K562 (cell line): Measurements from ENCODE around the gene SYNCRIP. TPM values are rescaled to one million over a fixed set of nuclear protein-coding genes. Genes with fewer than 3 reads are reported as not detected.
A peak's percentile ranks its signal among the peaks of the same experiment; 100 is the strongest.

Experiments
- ELF1 ChIP-seq: fragments of 200-800 bp; sonication (Bioruptor generic); IDR thresholded peaks from 2 replicates; pipeline ENCODE4 v1.6.1; 2016; ENCODE audit warnings: missing genetic modification characterization, missing compliant biosample characterization
- ERF ChIP-seq: fragments of 450-650 bp; formaldehyde crosslinking; IDR thresholded peaks from 2 replicates; pipeline ENCODE4 v1.4.0; 2020; ENCODE audit warnings: mild to moderate bottlenecking, mixed read lengths
- ETV5 ChIP-seq: sonication (generic); formaldehyde crosslinking; IDR thresholded peaks from 2 replicates; pipeline ENCODE4 v1.4.0; 2020; ENCODE audit warnings: low read depth, mild to moderate bottlenecking, missing genetic modification reagents
- FOSL1 ChIP-seq: fragments of 200-800 bp; sonication (Bioruptor generic); conservative IDR thresholded peaks from 2 replicates; pipeline ENCODE4 v1.6.1; 2016; ENCODE audit warnings: missing genetic modification characterization, missing compliant biosample characterization
- GTF2A2 ChIP-seq: IDR thresholded peaks from 2 replicates; pipeline ENCODE4 v1.6.1; 2016; ENCODE audit warnings: mild to moderate bottlenecking, missing genetic modification characterization, missing compliant biosample characterization
- JUNB ChIP-seq: fragments of 450-650 bp; formaldehyde crosslinking; conservative IDR thresholded peaks from 2 replicates; pipeline ENCODE4 v1.4.0; 2020; ENCODE audit warnings: mild to moderate bottlenecking
- NEUROD1 ChIP-seq: fragments of 150-350 bp; IDR thresholded peaks from 2 replicates; pipeline ENCODE4 v1.6.1; 2014; ENCODE audit warnings: borderline replicate concordance, low read length, low read depth; ENCODE audit not compliant: partially characterized antibody
- NFE2L1 ChIP-seq: fragments of 450-650 bp; IDR thresholded peaks from 2 replicates; pipeline ENCODE4 v1.6.1; 2016; ENCODE audit warnings: missing genetic modification characterization, low read depth, mild to moderate bottlenecking, missing compliant biosample characterization, moderate library complexity, borderline replicate concordance
- NR0B1 ChIP-seq: fragments of 450-650 bp; IDR thresholded peaks from one replicate; pipeline ENCODE4 v1.6.1; 2018; ENCODE audit warnings: mild to moderate bottlenecking, moderate library complexity; ENCODE audit not compliant: partially characterized antibody
- PML ChIP-seq: IDR thresholded peaks from 2 replicates; pipeline ENCODE4 v1.6.1; 2012; ENCODE audit warnings: low read length, inconsistent platforms
- POLR2A ChIP-seq: fragments of 450-650 bp; conservative IDR thresholded peaks from 2 replicates; pipeline ENCODE4 v1.6.1; 2016
- PTTG1 ChIP-seq: fragments of 450-650 bp; IDR thresholded peaks from 2 replicates; pipeline ENCODE4 v1.6.1; 2016; ENCODE audit warnings: low read depth, mild to moderate bottlenecking, missing genetic modification characterization, missing compliant biosample characterization
- RBM14 ChIP-seq: fragments of 200-400 bp; formaldehyde crosslinking; IDR thresholded peaks from 2 replicates; pipeline ENCODE4 v1.6.1; 2018; ENCODE audit warnings: low read depth, mild to moderate bottlenecking, low read length, moderate library complexity, borderline replicate concordance; ENCODE audit not compliant: insufficient read depth
- RBM34 ChIP-seq: fragments of 200-400 bp; formaldehyde crosslinking; IDR thresholded peaks from 2 replicates; pipeline ENCODE4 v1.6.1; 2018; ENCODE audit warnings: low read length, borderline replicate concordance; ENCODE audit not compliant: insufficient read depth
- SMAD2 ChIP-seq: fragments of 150-350 bp; IDR thresholded peaks from 2 replicates; pipeline ENCODE4 v1.6.1; 2014; ENCODE audit warnings: low read depth, mild to moderate bottlenecking, low read length
- SNIP1 ChIP-seq: fragments of 450-650 bp; IDR thresholded peaks from 2 replicates; pipeline ENCODE4 v1.7.1; 2017; ENCODE audit warnings: low read depth, mild to moderate bottlenecking
- ZBTB9 ChIP-seq: fragments of 450-650 bp; formaldehyde crosslinking; IDR thresholded peaks from 2 replicates; pipeline ENCODE4 v1.4.0; 2020; ENCODE audit warnings: mild to moderate bottlenecking, moderate library complexity
- ZNF121 ChIP-seq: sonication (generic); formaldehyde crosslinking; conservative IDR thresholded peaks from 2 replicates; pipeline ENCODE4 v1.8.0; 2022; ENCODE audit warnings: missing genetic modification reagents
- ZNF224 ChIP-seq: sonication (generic); formaldehyde crosslinking; IDR thresholded peaks from 2 replicates; pipeline ENCODE4 v1.8.0; 2022; ENCODE audit warnings: mild to moderate bottlenecking, missing genetic modification reagents
- ZNF282 ChIP-seq: sonication (generic); formaldehyde crosslinking; IDR thresholded peaks from 2 replicates; pipeline ENCODE4 v1.8.1; 2023; ENCODE audit warnings: missing genetic modification reagents
- polyA plus RNA-seq, 8 experiments: library from polyadenylated mRNA; depleted of rRNA in 4 of 8; stranded (reverse) in 5 of 8; unstranded in 3 of 8; fragments of >200 nt; fragmentation: Nextera tagmentation in 2 of 8; fragmentation: Illumina TruSeq in 1 of 8; extraction: Ambion mirVana in 2 of 8; extraction: Trizol in 1 of 8; gene quantifications; 2 replicates each; pipeline versions ENCODE4 v1.2.1 to v1.2.3, GENCODE V29; 2011 to 2014; ENCODE audit warnings: inconsistent platforms in 1 of 8, missing spikeins in 1 of 8
- total RNA-seq, 7 experiments: library from RNA; depleted of rRNA in 6 of 7; stranded (reverse); fragments of >200 nt in 6 of 7; fragmentation: Illumina TruSeq in 2 of 7; extraction: Trizol in 2 of 7; gene quantifications; 2 replicates each; pipeline versions ENCODE4 v1.2.1 to v1.2.3, GENCODE V29; 2011 to 2021; ENCODE audit warnings: low replicate concordance in 1 of 7

SYNCRIP gene
- total and polyA plus RNA-seq, 9 of the 15 experiments (the other 6 are each of a cell fraction or from before 2014, with no cell fraction given), result 46.5 to 295 (median 140) TPM

GRCh38 chr6:85641897-85642773 lies 551 bp downstream of the SYNCRIP start (continued):
- TF ChIP-seq ETV5 (peak; percentile 50; the same call in 1 of the 2 replicates), NEUROD1 (no peak), PTTG1 (tag) (no peak), JUNB (CRISPR knock-in tag) (no peak), ZNF224 (0 out of 2 replicates have a peak, but pooled peaks have one; percentile 56), ERF (CRISPR knock-in tag) (no peak; the same call in 1 of the 2 replicates), SNIP1 (peak; percentile 55; the same call in 1 of the 2 replicates), POLR2A (no peak; the same call in 1 of the 2 replicates), GTF2A2 (no peak), ZNF121 (no peak), NFE2L1 (tag) (no peak), RBM14 (peak; percentile 97; the same call in 1 of the 2 replicates), FOSL1 (no peak), NR0B1 (no peak), PML (no peak), RBM34 (no peak), SMAD2 (no peak), ELF1 (tag) (peak; percentile 52; the same call in 1 of the 2 replicates), ZBTB9 (CRISPR knock-in tag) (0 out of 2 replicates have a peak, but pooled peaks have one; percentile 40), ZNF282 (CRISPR knock-in tag) (peak; percentile 21; the same call in 1 of the 2 replicates)
